ENCODE results near the gene ELL. TPM values are rescaled to one million over a fixed set of nuclear protein-coding genes. Genes with fewer than 3 reads are reported as not detected.

ELL gene
- polyA plus RNA-seq, 1 donor from 2014 or later, result 7.2 TPM

DNA sequence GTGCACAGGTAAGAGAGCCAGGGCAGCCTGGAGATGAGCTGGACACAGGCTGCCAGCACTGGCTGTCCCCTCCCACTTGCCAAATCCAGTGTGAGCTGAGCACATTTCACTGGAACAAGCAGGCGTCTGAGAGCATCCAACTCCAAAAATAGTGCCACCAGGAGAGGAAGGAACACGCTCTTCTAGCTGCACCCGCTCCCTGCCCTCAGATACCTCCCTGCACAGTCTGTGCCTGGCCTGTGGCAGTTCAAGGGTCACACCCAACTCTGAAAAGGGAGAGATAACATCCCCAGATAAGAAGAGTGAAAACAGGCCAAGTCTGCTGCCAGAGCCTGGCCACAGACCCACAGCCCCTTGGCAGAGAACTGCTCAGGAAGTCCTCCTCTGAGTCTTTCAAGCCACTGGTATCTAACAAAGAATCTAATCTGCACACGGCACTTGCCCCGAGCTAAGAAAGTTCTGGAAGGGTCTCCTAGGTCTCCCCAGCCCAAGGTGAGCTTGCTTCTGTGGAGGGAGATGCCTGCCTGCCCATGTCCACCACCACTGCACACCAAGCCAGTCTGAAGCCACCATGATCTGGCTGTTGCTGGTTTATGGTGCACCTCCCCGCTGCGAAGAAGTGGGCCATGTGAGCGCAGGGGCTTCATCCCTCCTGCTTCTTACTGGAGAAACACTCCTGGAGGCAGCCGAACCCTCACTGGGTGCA, 14.7 kb downstream of the ELL start:
- Histone ChIP-seq H3K79me2 (replicated peaks; ENCODE audit: insufficient read depth, low read length) (no peaks in the 10 kb centered on the region), H4K20me1 (ENCODE audit: insufficient read depth) (no peaks in the 10 kb centered on the region), H2AFZ (ENCODE audit: low read depth, low read length) (no peak overlapping the region), H3K9me2 (ENCODE audit: insufficient read depth, low read length) (no peaks in the 10 kb centered on the region), H3K9ac (ENCODE audit: low read length) (no peak overlapping the region), H3K27ac (ENCODE audit: low read length) (no peak overlapping the region), H3K4me2 (ENCODE audit: low read length) (no peak overlapping the region), H3K9me3 (ENCODE audit: low read length) (no peaks in the 10 kb centered on the region), H3K4me3 (ENCODE audit: low read length) (no peak overlapping the region), H3K36me3 (ENCODE audit: insufficient read depth, low read length) (no peaks in the 10 kb centered on the region), H3K27me3 (ENCODE audit: insufficient read depth, low read depth, low read length) (no peaks in the 10 kb centered on the region), H3F3A (ENCODE audit: insufficient read depth, low read length, poor library complexity, severe bottlenecking) (no peaks in the 10 kb centered on the region)
- no peak for TF ChIP-seq CTCF (IDR thresholded peaks at IDR 0.05; ENCODE audit: poor library complexity, severe bottlenecking)
- TF ChIP-seq EZH2 (IDR thresholded peaks at IDR 0.05; ENCODE audit: borderline replicate concordance, insufficient read depth, low read length, poor library complexity, severe bottlenecking), result no peak
- TF ChIP-seq MXI1 (conservative IDR thresholded peaks at IDR 0.05; ENCODE audit: poor library complexity, severe bottlenecking), result no peak
- no peak for TF ChIP-seq SMC3 (conservative IDR thresholded peaks at IDR 0.05; ENCODE audit: poor library complexity)
- TF ChIP-seq TAF1 (IDR thresholded peaks at IDR 0.05; ENCODE audit: low read depth), result no peak
- no peak for TF ChIP-seq POLR2AphosphoS5 (IDR thresholded peaks at IDR 0.05)
- TF ChIP-seq, protein P1, sequence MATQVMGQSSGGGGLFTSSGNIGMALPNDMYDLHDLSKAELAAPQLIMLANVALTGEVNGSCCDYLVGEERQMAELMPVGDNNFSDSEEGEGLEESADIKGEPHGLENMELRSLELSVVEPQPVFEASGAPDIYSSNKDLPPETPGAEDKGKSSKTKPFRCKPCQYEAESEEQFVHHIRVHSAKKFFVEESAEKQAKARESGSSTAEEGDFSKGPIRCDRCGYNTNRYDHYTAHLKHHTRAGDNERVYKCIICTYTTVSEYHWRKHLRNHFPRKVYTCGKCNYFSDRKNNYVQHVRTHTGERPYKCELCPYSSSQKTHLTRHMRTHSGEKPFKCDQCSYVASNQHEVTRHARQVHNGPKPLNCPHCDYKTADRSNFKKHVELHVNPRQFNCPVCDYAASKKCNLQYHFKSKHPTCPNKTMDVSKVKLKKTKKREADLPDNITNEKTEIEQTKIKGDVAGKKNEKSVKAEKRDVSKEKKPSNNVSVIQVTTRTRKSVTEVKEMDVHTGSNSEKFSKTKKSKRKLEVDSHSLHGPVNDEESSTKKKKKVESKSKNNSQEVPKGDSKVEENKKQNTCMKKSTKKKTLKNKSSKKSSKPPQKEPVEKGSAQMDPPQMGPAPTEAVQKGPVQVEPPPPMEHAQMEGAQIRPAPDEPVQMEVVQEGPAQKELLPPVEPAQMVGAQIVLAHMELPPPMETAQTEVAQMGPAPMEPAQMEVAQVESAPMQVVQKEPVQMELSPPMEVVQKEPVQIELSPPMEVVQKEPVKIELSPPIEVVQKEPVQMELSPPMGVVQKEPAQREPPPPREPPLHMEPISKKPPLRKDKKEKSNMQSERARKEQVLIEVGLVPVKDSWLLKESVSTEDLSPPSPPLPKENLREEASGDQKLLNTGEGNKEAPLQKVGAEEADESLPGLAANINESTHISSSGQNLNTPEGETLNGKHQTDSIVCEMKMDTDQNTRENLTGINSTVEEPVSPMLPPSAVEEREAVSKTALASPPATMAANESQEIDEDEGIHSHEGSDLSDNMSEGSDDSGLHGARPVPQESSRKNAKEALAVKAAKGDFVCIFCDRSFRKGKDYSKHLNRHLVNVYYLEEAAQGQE (IDR thresholded peaks at IDR 0.05; ENCODE audit: borderline replicate concordance), result no peak
- TF ChIP-seq EP300 (conservative IDR thresholded peaks at IDR 0.05; ENCODE audit: poor library complexity, severe bottlenecking), result no peak
- no peak for TF ChIP-seq RAD21 (conservative IDR thresholded peaks at IDR 0.05)

DNA sequence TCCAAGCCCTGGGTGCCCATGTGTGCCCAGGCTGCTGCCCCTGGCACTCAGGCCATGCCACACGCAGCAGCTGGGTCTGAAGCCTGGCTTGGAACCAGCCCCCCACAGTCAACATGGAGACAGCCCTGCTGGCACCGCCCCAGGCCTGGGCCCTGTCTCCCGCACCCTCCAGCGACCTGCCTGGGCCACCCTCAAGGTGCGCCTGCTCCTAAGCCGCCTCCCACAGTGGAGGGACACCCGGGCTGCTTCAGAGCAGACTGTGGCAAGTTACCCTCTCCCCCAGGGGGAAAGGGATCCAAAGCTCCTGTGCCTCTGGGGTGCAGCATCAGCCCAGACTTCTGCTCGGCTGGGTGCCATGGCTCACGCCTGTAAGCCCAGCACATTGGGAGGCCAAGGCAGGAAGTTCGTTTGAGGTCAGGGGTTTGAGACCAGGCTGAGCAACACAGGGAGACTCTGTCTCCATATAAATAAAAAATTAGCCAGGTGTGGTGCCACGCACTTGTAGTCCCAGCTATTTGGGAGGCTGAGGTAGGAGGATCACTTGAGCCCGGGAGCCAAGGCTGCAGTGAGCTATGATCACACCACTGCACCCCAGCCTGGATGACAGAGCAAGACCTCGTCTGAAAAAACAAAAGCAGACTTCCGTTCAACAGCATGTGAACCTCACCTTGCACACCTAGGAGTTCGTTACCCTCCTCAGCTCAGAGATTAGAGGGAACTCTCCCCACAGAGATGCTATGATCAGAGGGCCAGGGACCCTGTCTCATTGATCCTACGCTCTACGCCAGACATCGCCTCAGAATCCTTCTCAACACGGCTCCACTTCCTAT, 15.6 kb downstream of the ELL start:
- Histone ChIP-seq H4K20me1 (ENCODE audit: insufficient read depth) (no peaks in the 10 kb centered on the region), H3K9ac (ENCODE audit: low read length) (no peak overlapping the region), H3K27ac (ENCODE audit: low read length) (no peak overlapping the region)

More for the DNA sequence above, 15.6 kb downstream of the ELL start:
- H3K9me3 ChIP-seq (ENCODE audit: low read length), result no peaks in the 10 kb centered on the region
- H3K4me2 ChIP-seq (ENCODE audit: low read length), result no peak overlapping the region
- H3K4me3 ChIP-seq (ENCODE audit: low read length), result no peak overlapping the region
- H3F3A ChIP-seq (ENCODE audit: insufficient read depth, low read length, poor library complexity, severe bottlenecking), result no peaks in the 10 kb centered on the region
- no peaks in the 10 kb centered on the region for H3K36me3 ChIP-seq (ENCODE audit: insufficient read depth, low read length)
- H3K79me2 ChIP-seq (replicated peaks; ENCODE audit: insufficient read depth, low read length), result no peaks in the 10 kb centered on the region
- H3K9me2 ChIP-seq (ENCODE audit: insufficient read depth, low read length), result no peaks in the 10 kb centered on the region
- H3K27me3 ChIP-seq (ENCODE audit: insufficient read depth, low read depth, low read length), result no peaks in the 10 kb centered on the region
- TF ChIP-seq EZH2 (IDR thresholded peaks at IDR 0.05; ENCODE audit: borderline replicate concordance, insufficient read depth, low read length, poor library complexity, severe bottlenecking), result no peak
- TF ChIP-seq, protein P1 (IDR thresholded peaks at IDR 0.05; ENCODE audit: borderline replicate concordance), result no peak
- no peak for TF ChIP-seq EP300 (conservative IDR thresholded peaks at IDR 0.05; ENCODE audit: poor library complexity, severe bottlenecking)
- TF ChIP-seq CTCF (IDR thresholded peaks at IDR 0.05; ENCODE audit: poor library complexity, severe bottlenecking), result no peak
- TF ChIP-seq SMC3 (conservative IDR thresholded peaks at IDR 0.05; ENCODE audit: poor library complexity), result no peak
- TF ChIP-seq RAD21 (conservative IDR thresholded peaks at IDR 0.05), result no peak
- no peak for TF ChIP-seq TAF1 (IDR thresholded peaks at IDR 0.05; ENCODE audit: low read depth)
- TF ChIP-seq MXI1 (conservative IDR thresholded peaks at IDR 0.05; ENCODE audit: poor library complexity, severe bottlenecking), result no peak
- TF ChIP-seq POLR2AphosphoS5 (IDR thresholded peaks at IDR 0.05), result no peak
- H2AFZ ChIP-seq (ENCODE audit: low read depth, low read length), result no peak overlapping the region
